Caki2 (cell line): Measurements from ENCODE around the gene MED25. TPM values are rescaled to one million over a fixed set of nuclear protein-coding genes. Genes with fewer than 3 reads are reported as not detected.
A peak's percentile ranks its signal among the peaks of the same experiment; 100 is the strongest.

Source experiments
- DNase-seq: peaks from one replicate; pipeline ENCODE4 v3.0.0-alpha.2; 2015; ENCODE audit warnings: low read depth
- in situ Hi-C: cut with HindIII; loops from 2 replicates; pipeline ENCODE4 v1.10.0; 2016; ENCODE audit warnings: low sequenced_read_pairs, low pct_unique_long_range_greater_than_20kb, mixed read lengths
- total RNA-seq: library from RNA; depleted of rRNA; stranded (reverse); fragments of >200 nt; shearing (Covaris generic); gene quantifications from 2 replicates; pipeline ENCODE4 v1.2.3, GENCODE V29; 2014; ENCODE audit warnings: low replicate concordance

Gene MED25
- total RNA-seq, 1 experiment from 2014 or later, result 27.0 TPM

- no peak for DNase-seq
- in situ Hi-C loops, result no loop called here
Observed at GRCh38 chr19:49792829-49793560, 25.1 kb upstream of the MED25 start.

DNA sequence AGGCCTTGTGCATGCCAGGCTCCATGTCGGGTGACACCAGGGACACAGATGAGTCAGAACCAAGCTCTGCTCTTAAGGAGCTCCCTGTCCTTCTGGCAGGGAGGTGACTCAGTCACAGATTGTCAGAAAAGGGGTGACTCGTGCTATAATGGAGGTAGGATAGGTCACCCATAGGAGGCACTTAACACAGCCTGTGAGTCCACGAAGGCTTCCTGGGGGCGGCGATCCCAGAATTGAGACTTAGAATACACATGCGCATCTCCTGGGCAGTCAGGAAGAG, 24.6 kb upstream of the MED25 start:
- peak; percentile 80 for DNase-seq
- in situ Hi-C loops, result no loop called here

DNA sequence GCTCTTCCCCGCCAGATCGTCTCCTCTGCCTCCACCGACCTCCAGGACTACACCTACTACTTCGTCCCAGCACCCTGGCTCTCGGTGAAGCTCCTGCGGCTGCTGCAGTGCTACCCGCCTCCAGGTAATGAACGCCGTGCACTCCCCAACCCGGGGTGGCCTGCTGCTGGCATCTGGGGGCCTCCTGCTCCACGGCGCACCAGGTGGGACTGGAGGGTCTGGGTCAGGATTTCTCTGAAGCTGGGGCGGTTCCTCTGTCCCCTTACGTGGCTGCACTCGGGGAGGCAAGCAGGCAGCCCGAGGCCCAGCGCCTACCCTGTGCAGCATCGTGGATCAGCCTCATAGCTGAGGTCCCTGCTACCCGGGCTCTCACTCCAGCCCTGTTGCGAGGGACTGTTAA, 22.5 kb upstream of the MED25 start:
- in situ Hi-C loops, result no loop called here
- DNase-seq, result no peak

DNA sequence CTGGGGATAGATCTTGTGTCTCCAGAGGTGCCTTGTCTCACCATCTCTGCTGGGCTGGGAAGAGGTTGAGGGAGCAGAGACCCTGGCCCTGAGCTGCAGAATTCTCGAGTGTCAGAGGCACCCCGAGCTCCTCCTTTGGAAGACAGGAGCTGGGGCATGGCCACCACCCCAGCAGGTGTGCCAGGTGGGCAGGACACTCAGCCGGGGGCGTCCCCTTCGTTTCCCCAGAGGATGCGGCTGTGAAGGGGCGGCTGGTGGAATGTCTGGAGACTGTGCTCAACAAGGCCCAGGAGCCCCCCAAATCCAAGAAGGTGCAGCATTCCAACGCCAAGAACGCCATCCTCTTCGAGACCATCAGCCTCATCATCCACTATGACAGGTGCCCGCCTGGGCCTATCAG, 19.5 kb upstream of the MED25 start:
- in situ Hi-C loops, result no loop called here
- no peak for DNase-seq

DNA sequence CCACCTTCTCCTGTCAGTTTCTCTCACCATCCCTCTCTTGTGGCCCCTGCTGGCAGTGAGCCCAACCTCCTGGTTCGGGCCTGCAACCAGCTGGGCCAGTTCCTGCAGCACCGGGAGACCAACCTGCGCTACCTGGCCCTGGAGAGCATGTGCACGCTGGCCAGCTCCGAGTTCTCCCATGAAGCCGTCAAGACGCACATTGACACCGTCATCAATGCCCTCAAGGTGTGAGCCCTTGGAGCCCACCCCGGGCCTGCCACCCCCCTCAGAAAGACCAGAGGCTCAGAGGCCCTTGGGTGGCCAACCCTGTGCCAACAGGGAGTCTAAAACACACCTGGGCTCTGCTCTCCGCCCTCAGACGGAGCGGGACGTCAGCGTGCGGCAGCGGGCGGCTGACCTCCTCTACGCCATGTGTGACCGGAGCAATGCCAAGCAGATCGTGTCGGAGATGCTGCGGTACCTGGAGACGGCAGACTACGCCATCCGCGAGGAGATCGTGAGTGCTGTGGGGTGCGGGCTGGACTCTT, 18.8 kb upstream of the MED25 start:
- DNase-seq, result no peak
- in situ Hi-C loops, result no loop called here

- no peak for DNase-seq
- in situ Hi-C loops, result no loop called here
Observed at GRCh38 chr19:49799798-49800376, 18.2 kb upstream of the MED25 start.

- no peak for DNase-seq
- in situ Hi-C loops, result no loop called here
Observed at GRCh38 chr19:49800771-49801170, 17.3 kb upstream of the MED25 start.

DNA sequence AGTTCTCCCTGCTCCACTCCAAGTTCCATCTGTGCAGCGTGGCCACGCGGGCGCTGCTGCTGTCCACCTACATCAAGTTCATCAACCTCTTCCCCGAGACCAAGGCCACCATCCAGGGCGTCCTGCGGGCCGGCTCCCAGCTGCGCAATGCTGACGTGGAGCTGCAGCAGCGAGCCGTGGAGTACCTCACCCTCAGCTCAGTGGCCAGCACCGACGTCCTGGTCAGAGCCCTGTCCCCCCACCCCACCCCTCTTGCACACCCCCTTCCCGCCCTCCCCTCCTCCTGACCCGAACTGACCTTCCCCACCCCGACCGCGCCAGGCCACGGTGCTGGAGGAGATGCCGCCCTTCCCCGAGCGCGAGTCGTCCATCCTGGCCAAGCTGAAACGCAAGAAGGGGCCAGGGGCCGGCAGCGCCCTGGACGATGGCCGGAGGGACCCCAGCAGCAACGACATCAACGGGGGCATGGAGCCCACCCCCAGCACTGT, 16.6 kb upstream of the MED25 start:
- in situ Hi-C loops, result no loop called here
- no peak for DNase-seq

- in situ Hi-C loops, result no loop called here
- peak; percentile 93 for DNase-seq
Observed at GRCh38 chr19:49801966-49802661, 16.0 kb upstream of the MED25 start.

GRCh38 chr19:49802836-49803528, 15.1 kb upstream of the MED25 start:
- in situ Hi-C loops, result no loop called here
- peak; percentile 78 for DNase-seq

DNA sequence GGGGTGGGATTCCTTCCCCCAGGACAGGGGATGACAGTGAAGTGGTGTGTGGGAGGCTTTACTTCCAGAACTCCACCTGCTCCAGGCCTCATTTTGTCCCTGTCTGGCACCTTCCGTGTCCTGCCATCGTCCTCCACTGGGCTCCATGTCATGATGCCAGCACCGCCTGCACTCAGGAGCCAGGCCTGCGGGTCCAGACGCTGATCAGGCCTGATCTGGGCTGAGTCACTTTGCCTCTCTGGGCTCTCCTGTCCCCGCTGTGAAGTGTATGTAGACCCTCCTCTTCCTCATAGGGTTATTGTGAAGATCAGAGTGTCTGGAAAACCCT, 14.6 kb upstream of the MED25 start:
- in situ Hi-C loops, result no loop called here
- DNase-seq, result no peak

DNA sequence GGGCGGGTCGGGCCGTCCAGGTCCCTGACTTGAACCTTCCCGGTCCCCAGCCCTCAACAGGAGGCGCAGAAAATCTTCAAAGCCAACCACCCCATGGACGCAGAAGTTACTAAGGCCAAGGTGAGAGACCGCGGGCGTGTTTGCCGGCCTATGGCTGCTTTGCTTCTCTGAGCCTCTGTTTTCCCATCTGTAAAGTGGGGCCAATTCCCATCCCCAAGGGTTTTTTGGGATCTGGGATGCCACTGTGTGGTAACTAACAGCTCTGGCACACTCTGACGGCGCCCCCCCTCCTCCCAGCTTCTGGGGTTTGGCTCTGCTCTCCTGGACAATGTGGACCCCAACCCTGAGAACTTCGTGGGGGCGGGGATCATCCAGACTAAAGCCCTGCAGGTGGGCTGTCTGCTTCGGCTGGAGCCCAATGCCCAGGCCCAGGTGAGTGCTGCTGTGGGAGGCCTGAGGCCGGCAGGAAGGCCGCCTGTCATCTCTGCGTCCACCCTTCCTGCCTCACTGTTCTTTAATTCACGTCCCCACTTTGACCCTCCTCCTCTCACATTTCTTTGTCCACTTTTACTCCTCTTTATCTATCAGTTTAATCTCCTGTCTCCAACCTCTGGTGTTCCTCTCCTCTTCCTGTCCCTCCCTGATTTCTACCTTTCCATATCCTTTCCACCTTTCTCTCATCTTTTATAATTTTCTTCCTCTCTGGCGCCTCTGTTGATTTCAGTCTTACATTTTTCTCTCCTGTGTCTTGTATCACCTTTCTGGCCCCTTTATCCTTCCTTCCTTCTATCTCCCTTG, 12.1 kb upstream of the MED25 start:
- no peak for DNase-seq
- in situ Hi-C loops, result no loop called here

- DNase-seq, result no peak
- in situ Hi-C loops, result no loop called here
Observed at GRCh38 chr19:49806620-49806959, 11.5 kb upstream of the MED25 start.

GRCh38 chr19:49807058-49807903, 10.8 kb upstream of the MED25 start:
- in situ Hi-C loops, result no loop called here
- no peak for DNase-seq

DNA sequence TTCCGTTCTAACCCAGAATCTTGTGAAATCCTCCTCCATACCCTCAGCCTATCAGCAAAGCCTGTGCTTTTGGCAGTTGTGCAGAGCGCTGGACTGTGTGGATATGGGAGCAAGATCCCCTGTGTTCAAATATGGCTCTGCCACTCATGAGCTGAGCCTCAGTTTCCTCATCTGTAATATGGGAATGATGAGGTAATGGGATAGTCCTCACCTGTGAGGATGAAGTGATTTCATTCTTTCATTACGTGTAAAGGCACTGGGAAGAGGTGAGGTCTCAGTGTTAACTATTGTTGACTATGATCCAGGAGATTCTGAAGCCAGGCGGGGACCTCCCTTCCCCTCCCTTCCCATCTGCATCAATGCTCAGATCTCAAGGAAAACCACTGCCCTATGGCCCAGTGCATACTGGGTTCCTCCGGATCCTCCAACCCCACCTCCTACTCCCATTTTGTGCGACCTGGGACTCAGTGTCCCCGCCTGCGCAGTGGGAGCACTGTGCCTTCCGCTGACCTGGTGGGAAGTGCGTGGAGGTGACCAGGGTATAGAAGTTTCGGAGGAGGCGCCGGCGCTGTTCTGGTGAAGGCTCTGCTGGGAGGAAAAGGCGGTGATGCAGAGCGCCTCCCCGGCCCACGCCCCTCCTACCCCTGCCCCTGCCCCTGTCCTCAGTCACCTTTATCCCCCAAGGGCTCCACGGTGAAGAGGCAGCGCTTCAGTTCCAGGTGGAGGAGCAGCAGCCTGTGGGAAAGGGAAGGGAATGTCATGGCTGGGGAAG, 10.0 kb upstream of the MED25 start:
- in situ Hi-C loops, result no loop called here
- no peak for DNase-seq

DNA sequence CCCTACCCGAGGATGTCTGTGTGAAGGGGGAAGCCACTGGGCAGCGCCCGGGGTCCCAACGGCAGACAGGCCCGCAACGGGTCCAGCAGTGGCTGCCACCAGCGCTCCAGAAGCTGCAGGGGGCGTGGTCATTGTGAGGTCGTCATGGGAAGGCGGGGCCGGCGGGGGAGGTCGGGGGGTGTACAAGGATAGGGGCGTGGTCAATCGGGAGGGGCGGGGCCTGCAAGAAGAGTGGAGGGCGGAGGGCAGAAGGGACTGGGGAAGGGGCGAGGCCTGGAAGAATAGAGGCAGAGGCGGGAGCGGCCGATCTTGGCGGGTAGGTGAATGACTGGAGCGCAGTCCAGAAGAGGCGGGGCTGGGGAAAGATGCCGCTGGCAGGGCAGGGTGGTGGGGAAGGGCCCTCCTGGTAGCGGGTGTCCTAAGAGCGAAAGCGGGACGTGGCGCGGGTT, 9.4 kb upstream of the MED25 start:
- in situ Hi-C loops, result no loop called here
- peak; percentile 87 for DNase-seq
